Glutamatergic neuron (in vitro differentiated cells): ENCODE measurements around the gene WDR7. TPM values are rescaled to one million over a fixed set of nuclear protein-coding genes. Genes with fewer than 3 reads are reported as not detected.

Source experiments
- DNase-seq: peaks from one replicate; pipeline ENCODE4 v3.0.0; 2022
- H3K27ac Mint-ChIP-seq: one replicate; pipeline ENCODE4 v1.8.0; 2020; ENCODE audit warnings: mild to moderate bottlenecking, mixed read lengths, inconsistent platforms; ENCODE audit not compliant: unreplicated experiment
- H3K27me3 Mint-ChIP-seq: one replicate; pipeline ENCODE4 v1.8.0; 2020; ENCODE audit warnings: mild to moderate bottlenecking, moderate library complexity, mixed read lengths, inconsistent platforms; ENCODE audit not compliant: unreplicated experiment
- H3K36me3 Mint-ChIP-seq: one replicate; pipeline ENCODE4 v1.8.0; 2020; ENCODE audit warnings: mild to moderate bottlenecking, mixed read lengths, inconsistent platforms; ENCODE audit not compliant: unreplicated experiment
- H3K4me1 Mint-ChIP-seq: one replicate; pipeline ENCODE4 v1.8.0; 2020; ENCODE audit warnings: mild to moderate bottlenecking, low read depth, mixed read lengths, inconsistent platforms; ENCODE audit not compliant: unreplicated experiment
- H3K4me3 Mint-ChIP-seq: one replicate; pipeline ENCODE4 v1.8.0; 2020; ENCODE audit warnings: mild to moderate bottlenecking, mixed read lengths, inconsistent platforms; ENCODE audit not compliant: unreplicated experiment
- H3K9me3 Mint-ChIP-seq: one replicate; pipeline ENCODE4 v1.8.0; 2020; ENCODE audit warnings: mild to moderate bottlenecking, moderate library complexity, mixed read lengths, inconsistent platforms; ENCODE audit not compliant: unreplicated experiment
- total RNA-seq: library from RNA; stranded (reverse); fragmentation: NEBNext Ultra II Directional; extraction: Animal tissue kit (Norgen Biotek cat#: 25700); gene quantifications from one replicate; pipeline ENCODE4 v1.2.1, GENCODE V29; 2021; ENCODE audit not compliant: unreplicated experiment
- TF ChIP-seq, protein P1 (sequence below): fragments of 200-600 bp; sonication (generic); IDR thresholded peaks from one replicate; pipeline ENCODE4 v1.5.0; 2021; ENCODE audit not compliant: partially characterized antibody, unreplicated experiment

WDR7 gene
- total RNA-seq, 1 donor from 2014 or later, result 41.8 TPM

DNA sequence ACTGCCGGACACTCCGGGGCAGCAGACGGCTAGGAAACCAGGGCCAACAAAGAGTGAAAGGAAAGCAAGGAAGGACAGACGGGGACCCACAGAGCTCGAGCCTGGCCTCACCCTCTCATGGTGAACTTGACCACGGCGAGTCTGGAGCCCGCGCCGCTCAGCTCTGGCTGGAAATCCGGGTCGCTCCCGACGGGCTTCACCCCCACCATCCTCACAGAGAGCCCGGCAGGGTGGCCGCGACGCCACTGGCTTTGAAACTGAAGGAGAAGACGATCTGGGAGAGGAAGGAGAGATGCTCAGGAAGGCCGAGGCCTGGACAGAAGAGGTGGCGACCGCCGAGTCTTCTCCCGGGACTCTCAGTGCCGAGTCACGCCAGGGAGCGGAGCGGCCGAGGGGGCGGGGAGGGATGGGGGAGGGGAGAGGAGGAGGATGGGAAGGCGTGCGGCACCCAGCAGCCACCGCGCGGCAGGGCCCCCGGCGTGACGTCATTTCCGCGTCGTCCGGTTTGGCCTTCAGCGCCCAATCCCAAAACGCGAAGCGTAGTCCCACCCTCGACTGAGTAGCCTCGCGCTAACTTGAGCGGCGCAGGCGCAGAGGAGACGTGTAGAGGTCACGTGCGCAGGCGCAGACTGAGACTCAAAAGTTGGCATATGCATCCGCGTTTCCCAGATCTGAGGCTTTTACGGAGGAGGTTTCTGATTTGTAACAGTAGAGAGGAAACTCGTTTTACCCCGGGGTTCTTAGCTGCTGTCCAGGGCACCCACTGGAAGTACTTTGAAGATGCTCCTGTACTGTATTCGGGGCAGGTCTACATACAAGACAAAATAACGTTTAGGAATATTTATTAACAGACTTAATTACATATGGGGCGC is 12.7 kb upstream of the WDR7 start, which contains the start of gene TXNL1:
Gene TXNL1, minus strand, starts transcription at position 361 of the 872 bp plus-strand sequence. Its CDS starts 152 bp downstream, at position 209.
- Mint-ChIP-seq H3K9me3 (peaks cover 9% of the 10 kb centered on the region), H3K4me1 (peaks cover 24% of the 10 kb centered on the region), H3K27ac (peak within 1 kb of the TSS; percentile 99), H3K27me3 (peaks cover 3% of the 10 kb centered on the region), H3K4me3 (peak within 1 kb of the TSS; percentile 99), H3K36me3 (no peaks in the 10 kb centered on the region)
- TF ChIP-seq, protein P1, sequence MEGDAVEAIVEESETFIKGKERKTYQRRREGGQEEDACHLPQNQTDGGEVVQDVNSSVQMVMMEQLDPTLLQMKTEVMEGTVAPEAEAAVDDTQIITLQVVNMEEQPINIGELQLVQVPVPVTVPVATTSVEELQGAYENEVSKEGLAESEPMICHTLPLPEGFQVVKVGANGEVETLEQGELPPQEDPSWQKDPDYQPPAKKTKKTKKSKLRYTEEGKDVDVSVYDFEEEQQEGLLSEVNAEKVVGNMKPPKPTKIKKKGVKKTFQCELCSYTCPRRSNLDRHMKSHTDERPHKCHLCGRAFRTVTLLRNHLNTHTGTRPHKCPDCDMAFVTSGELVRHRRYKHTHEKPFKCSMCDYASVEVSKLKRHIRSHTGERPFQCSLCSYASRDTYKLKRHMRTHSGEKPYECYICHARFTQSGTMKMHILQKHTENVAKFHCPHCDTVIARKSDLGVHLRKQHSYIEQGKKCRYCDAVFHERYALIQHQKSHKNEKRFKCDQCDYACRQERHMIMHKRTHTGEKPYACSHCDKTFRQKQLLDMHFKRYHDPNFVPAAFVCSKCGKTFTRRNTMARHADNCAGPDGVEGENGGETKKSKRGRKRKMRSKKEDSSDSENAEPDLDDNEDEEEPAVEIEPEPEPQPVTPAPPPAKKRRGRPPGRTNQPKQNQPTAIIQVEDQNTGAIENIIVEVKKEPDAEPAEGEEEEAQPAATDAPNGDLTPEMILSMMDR, result no peak
- peak; percentile 100 for DNase-seq

DNA sequence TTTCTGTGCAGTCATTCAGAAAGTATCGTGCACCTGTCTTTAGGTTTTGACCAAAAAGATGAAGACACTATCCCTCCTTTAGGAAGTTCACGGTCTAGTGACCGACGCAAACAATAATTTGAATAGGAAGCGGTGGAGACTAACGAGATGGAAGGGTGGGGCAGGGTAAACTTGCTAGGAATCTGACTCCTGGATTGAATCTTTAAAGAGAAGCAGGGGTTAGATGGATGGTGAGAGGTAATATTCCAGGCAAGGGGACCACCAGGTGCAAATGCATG is 12.1 kb upstream of the WDR7 start:
- peak overlapping the region; percentile 99 for H3K27ac Mint-ChIP-seq
- no peak for DNase-seq
- peaks cover 9% of the 10 kb centered on the region for H3K9me3 Mint-ChIP-seq
- peak overlapping the region; percentile 99 for H3K4me3 Mint-ChIP-seq
- H3K4me1 Mint-ChIP-seq, result peaks cover 24% of the 10 kb centered on the region
- no peaks in the 10 kb centered on the region for H3K36me3 Mint-ChIP-seq
- peaks cover 3% of the 10 kb centered on the region for H3K27me3 Mint-ChIP-seq
- TF ChIP-seq, protein P1, result no peak

DNA sequence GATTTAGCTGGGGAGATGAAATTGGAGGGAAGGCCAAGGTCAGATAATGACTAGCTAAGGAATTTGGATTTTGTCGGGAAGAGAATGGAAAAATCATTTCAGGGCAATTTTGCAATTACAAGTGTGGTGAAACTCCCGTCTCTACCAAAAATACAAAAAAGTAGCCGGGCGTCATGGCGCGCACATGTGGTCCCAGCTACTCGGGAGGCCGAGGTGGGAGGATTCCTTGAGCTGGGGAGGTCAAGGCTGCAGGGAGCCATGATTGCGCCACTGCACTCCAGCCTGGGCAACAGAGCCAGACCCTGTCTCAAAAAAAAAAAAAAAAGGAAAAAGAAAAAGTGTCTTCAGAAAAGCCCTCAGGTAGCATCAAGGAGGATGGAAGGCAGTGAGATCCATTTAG is 11.6 kb upstream of the WDR7 start:
- H3K27me3 Mint-ChIP-seq, result peaks cover 3% of the 10 kb centered on the region
- no peak for DNase-seq
- peaks cover 9% of the 10 kb centered on the region for H3K9me3 Mint-ChIP-seq
- H3K4me1 Mint-ChIP-seq, result peaks cover 24% of the 10 kb centered on the region
- TF ChIP-seq, protein P1, result no peak
- H3K4me3 Mint-ChIP-seq, result peak overlapping the region; percentile 99
- peak overlapping the region; percentile 99 for H3K27ac Mint-ChIP-seq
- H3K36me3 Mint-ChIP-seq, result no peaks in the 10 kb centered on the region

DNA sequence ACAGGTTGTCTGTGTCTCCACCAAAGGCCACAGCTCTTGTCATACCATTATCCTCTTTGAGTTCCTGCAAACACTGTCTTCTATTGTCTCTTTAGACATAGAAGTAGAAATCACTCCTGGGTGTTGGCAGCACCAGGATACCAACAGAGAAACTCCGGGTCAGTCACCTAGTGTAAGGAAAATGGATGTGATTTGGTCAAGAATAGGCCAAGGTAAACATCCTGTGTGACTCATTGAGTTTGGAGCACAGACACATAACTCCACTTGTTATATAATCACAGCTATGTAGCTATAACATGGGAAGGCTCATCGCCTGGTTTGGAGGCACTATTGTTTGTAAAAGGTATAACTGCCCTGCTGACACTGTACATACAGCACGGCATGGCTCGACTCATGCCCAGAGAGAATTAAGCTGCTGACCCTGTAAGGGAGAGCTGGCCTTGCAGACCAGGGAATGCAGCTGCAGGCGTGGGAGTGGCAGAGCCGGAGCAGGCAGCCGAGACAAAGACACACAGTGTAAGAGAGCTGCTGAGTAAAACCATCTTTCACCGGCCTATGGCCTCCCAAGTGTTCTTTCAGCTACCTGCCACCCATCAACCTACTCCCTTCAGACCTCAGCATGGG is 9.3 kb upstream of the WDR7 start:
- peaks cover 4% of the 10 kb centered on the region for H3K27me3 Mint-ChIP-seq
- H3K4me3 Mint-ChIP-seq, result no peak overlapping the region
- H3K9me3 Mint-ChIP-seq, result peaks cover 9% of the 10 kb centered on the region
- H3K36me3 Mint-ChIP-seq, result no peaks in the 10 kb centered on the region
- H3K27ac Mint-ChIP-seq, result no peak overlapping the region
- peaks cover 13% of the 10 kb centered on the region for H3K4me1 Mint-ChIP-seq
- TF ChIP-seq, protein P1, result no peak
- DNase-seq, result no peak

DNA sequence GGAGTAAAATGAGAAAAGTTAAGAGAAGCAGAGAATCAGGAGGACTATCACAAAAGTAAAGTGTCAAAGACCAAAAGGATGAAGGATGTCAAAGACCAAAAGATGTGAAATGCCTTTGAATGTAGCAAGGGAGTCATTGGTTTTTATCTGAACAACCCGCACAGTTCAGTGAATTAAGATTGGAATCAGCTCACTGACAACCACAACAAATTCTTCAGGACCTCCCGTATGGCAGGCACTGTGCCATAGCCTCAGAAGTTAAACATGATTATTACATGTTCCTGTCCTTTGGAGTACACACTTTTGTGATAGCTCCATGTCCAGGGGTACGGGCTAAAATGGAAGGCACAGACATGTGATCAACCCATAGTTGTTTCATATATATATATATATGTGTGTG is 7.8 kb upstream of the WDR7 start:
- no peaks in the 10 kb centered on the region for H3K36me3 Mint-ChIP-seq
- no peak for DNase-seq
- peaks cover 8% of the 10 kb centered on the region for H3K9me3 Mint-ChIP-seq
- H3K27me3 Mint-ChIP-seq, result peaks cover 4% of the 10 kb centered on the region
- H3K27ac Mint-ChIP-seq, result no peak overlapping the region
- H3K4me3 Mint-ChIP-seq, result no peak overlapping the region
- TF ChIP-seq, protein P1, result no peak
- peaks cover 7% of the 10 kb centered on the region for H3K4me1 Mint-ChIP-seq
